HG03469 (cell line): ENCODE results near the gene FIBCD1.

Source experiments
- ATAC-seq: cut with Tn5 transposase; IDR thresholded peaks from one replicate; pipeline ENCODE4 v1.9.1; 2021; ENCODE audit warnings: mild to moderate bottlenecking, moderate library complexity, moderate number of reproducible peaks; ENCODE audit not compliant: unreplicated experiment

FIBCD1 gene

GRCh38 chr9:130938652-130939404, at the start of gene FIBCD1:
TSS of gene FIBCD1 (minus strand) at chr9:130939247. CDS start at chr9:130938607, 640 bp downstream.
- ATAC-seq = no peak

GRCh38 chr9:130988400-130988747, 49.3 kb upstream of the FIBCD1 start:
- no peak for ATAC-seq

GRCh38 chr9:130987738-130988399, 48.8 kb upstream of the FIBCD1 start:
- ATAC-seq = no peak

GRCh38 chr9:130987054-130987453, 48.0 kb upstream of the FIBCD1 start:
- ATAC-seq = no peak

- ATAC-seq = no peak
Observed at GRCh38 chr9:130986356-130986965, 47.4 kb upstream of the FIBCD1 start.

- ATAC-seq = no peak
Observed at GRCh38 chr9:130985606-130986162, 46.6 kb upstream of the FIBCD1 start.

- no peak for ATAC-seq
Observed at GRCh38 chr9:130985029-130985428, 46.0 kb upstream of the FIBCD1 start.

GRCh38 chr9:130984521-130984920, 45.5 kb upstream of the FIBCD1 start:
- ATAC-seq = no peak

GRCh38 chr9:130983970-130984369, 44.9 kb upstream of the FIBCD1 start:
- no peak for ATAC-seq

GRCh38 chr9:130983359-130983670, 44.3 kb upstream of the FIBCD1 start:
- no peak for ATAC-seq

GRCh38 chr9:130982636-130983358, 43.8 kb upstream of the FIBCD1 start:
- no peak for ATAC-seq

- no peak for ATAC-seq
Observed at GRCh38 chr9:130981756-130982137, 42.7 kb upstream of the FIBCD1 start.

GRCh38 chr9:130981002-130981755, 42.1 kb upstream of the FIBCD1 start:
- ATAC-seq = no peak

- ATAC-seq = no peak
Observed at GRCh38 chr9:130980526-130980925, 41.5 kb upstream of the FIBCD1 start.

- no peak for ATAC-seq
Observed at GRCh38 chr9:130979591-130980385, 40.7 kb upstream of the FIBCD1 start.

- ATAC-seq = no peak
Observed at GRCh38 chr9:130977811-130978221, 38.8 kb upstream of the FIBCD1 start.

GRCh38 chr9:130975932-130976841, 37.1 kb upstream of the FIBCD1 start:
- ATAC-seq = no peak

GRCh38 chr9:130975156-130975555, 36.1 kb upstream of the FIBCD1 start:
- ATAC-seq = no peak

GRCh38 chr9:130974697-130975096, 35.6 kb upstream of the FIBCD1 start:
- ATAC-seq = no peak
